Activated CD8-positive, alpha-beta memory T cell treated with anti-CD3 and anti-CD28 coated beads for 24 hours (primary cell): ENCODE data around the gene ITGB2.

ENCODE experiments used
- DNase-seq: peaks from one replicate; pipeline ENCODE4 v3.0.0-alpha.2; 2020

ITGB2 gene

GRCh38 chr21:44955141-44955797 lies 34.6 kb upstream of the ITGB2 start:
- no peak for DNase-seq

GRCh38 chr21:44954281-44954771 lies 33.6 kb upstream of the ITGB2 start:
- no peak for DNase-seq

GRCh38 chr21:44953628-44954021 lies 32.9 kb upstream of the ITGB2 start:
- DNase-seq = no peak

GRCh38 chr21:44952929-44953627 lies 32.4 kb upstream of the ITGB2 start:
- no peak for DNase-seq

- DNase-seq = no peak
Measured at GRCh38 chr21:44952116-44952928, 31.6 kb upstream of the ITGB2 start.

- DNase-seq = no peak
Measured at GRCh38 chr21:44951186-44951915, 30.7 kb upstream of the ITGB2 start.

- DNase-seq = no peak
Measured at GRCh38 chr21:44950351-44950750, 29.7 kb upstream of the ITGB2 start.

GRCh38 chr21:44949779-44950198 lies 29.1 kb upstream of the ITGB2 start:
- peak; percentile 93 for DNase-seq

GRCh38 chr21:44949161-44949778 lies 28.6 kb upstream of the ITGB2 start:
- DNase-seq = no peak

- no peak for DNase-seq
Measured at GRCh38 chr21:44948426-44949120, 27.9 kb upstream of the ITGB2 start.

GRCh38 chr21:44947930-44948331 lies 27.2 kb upstream of the ITGB2 start:
- DNase-seq = no peak

GRCh38 chr21:44947111-44947929 lies 26.6 kb upstream of the ITGB2 start:
- no peak for DNase-seq

GRCh38 chr21:44946254-44947041 lies 25.7 kb upstream of the ITGB2 start:
- DNase-seq = no peak

- DNase-seq = no peak
Measured at GRCh38 chr21:44944596-44944995, 23.9 kb upstream of the ITGB2 start.

- no peak for DNase-seq
Measured at GRCh38 chr21:44943686-44944550, 23.2 kb upstream of the ITGB2 start.

GRCh38 chr21:44943005-44943685 lies 22.4 kb upstream of the ITGB2 start:
- DNase-seq = no peak

- no peak for DNase-seq
Measured at GRCh38 chr21:44942566-44942965, 21.9 kb upstream of the ITGB2 start.

GRCh38 chr21:44941567-44941966 lies 20.9 kb upstream of the ITGB2 start:
- no peak for DNase-seq
